H1 (cell line): ENCODE data around the gene GRK5. TPM values are rescaled to one million over a fixed set of nuclear protein-coding genes. Genes with fewer than 3 reads are reported as not detected.

Source experiments
- CTCF ChIA-PET: fragments of 300-600 bp; sonication (Branson Sonifier 250); formaldehyde crosslinking; loops from one replicate; lab custom pipeline; 2021; ENCODE audit not compliant: partially characterized antibody; lab: Charles Lee
- POLR2A ChIA-PET: fragments of 300-600 bp; sonication (Branson Sonifier 250); formaldehyde crosslinking; loops from one replicate; lab custom pipeline; 2021; ENCODE audit warnings: inconsistent platforms; ENCODE audit not compliant: partially characterized antibody; lab: Charles Lee
- DNase-seq, 2 experiments: peaks; one replicate each; pipeline versions ENCODE4 v3.0.0 to v3.0.0-alpha.2; 2010 to 2022; ENCODE audit warnings: low spot score in 2 of 2, low read depth in 1 of 2, mixed read lengths in 1 of 2
- FAIRE-seq: peaks from 2 replicates; lab custom pipeline; 2011; peaks lifted over from hg19 to GRCh38; lab: Jason Lieb, UNC
- H2AFZ ChIP-seq: 2 replicates; pipeline ENCODE4 v1.8.1; 2012; ENCODE audit warnings: low read length, inconsistent platforms
- H2AK5ac ChIP-seq: 2 replicates; pipeline ENCODE4 v1.6.1; 2013; ENCODE audit warnings: low read depth, low read length
- H2BK120ac ChIP-seq: replicated peaks from 2 replicates; pipeline ENCODE3; 2013; ENCODE audit warnings: low read depth, low read length, inconsistent platforms
- H2BK12ac ChIP-seq: 2 replicates; pipeline ENCODE4 v1.6.1; 2013; ENCODE audit warnings: low read depth, low read length
- H2BK15ac ChIP-seq: 2 replicates; pipeline ENCODE4 v1.6.1; 2013; ENCODE audit warnings: low read length
- H2BK20ac ChIP-seq: 2 replicates; pipeline ENCODE4 v1.6.1; 2013; ENCODE audit warnings: low read length
- H2BK5ac ChIP-seq: 2 replicates; pipeline ENCODE4 v1.6.1; 2013; ENCODE audit warnings: low read depth, low read length
- H3K14ac ChIP-seq: 2 replicates; pipeline ENCODE4 v1.6.1; 2013; ENCODE audit warnings: inconsistent platforms; ENCODE audit not compliant: insufficient read length
- H3K18ac ChIP-seq: 2 replicates; pipeline ENCODE4 v1.6.1; 2013; ENCODE audit warnings: low read length; ENCODE audit errors: extremely low read depth
- H3K23ac ChIP-seq: 2 replicates; pipeline ENCODE4 v1.6.1; 2013; ENCODE audit warnings: inconsistent platforms; ENCODE audit not compliant: insufficient read length
- H3K23me2 ChIP-seq: 2 replicates; pipeline ENCODE4 v1.6.1; 2013; ENCODE audit warnings: low read depth, low read length
- H3K27ac ChIP-seq: 2 replicates; pipeline ENCODE4 v1.6.1; 2011; ENCODE audit warnings: low read depth, low read length, inconsistent platforms
- H3K27me3 ChIP-seq, 4 experiments: replicated peaks in 1 of 4; 1 replicate in 1 of 4; 2 replicates in 3 of 4; pipeline versions ENCODE4 v1.6.1 to v1.8.1; 2011 to 2013; ENCODE audit warnings: low read length in 3 of 4, mild to moderate bottlenecking in 3 of 4, inconsistent platforms in 2 of 4, mixed read lengths in 2 of 4, moderate library complexity in 1 of 4; ENCODE audit not compliant: control insufficient read depth in 3 of 4, insufficient read depth in 3 of 4; ENCODE audit errors: extremely low read depth in 1 of 4
- H3K36me3 ChIP-seq, 4 experiments: 2 replicates each; pipeline versions ENCODE4 v1.6.1 to v1.8.1; 2011 to 2013; ENCODE audit warnings: mild to moderate bottlenecking in 4 of 4, low read length in 3 of 4, moderate library complexity in 2 of 4, control low read depth in 1 of 4, inconsistent platforms in 1 of 4; ENCODE audit not compliant: insufficient read depth in 4 of 4, control insufficient read depth in 2 of 4
- H3K4ac ChIP-seq: replicated peaks from 2 replicates; pipeline ENCODE3; 2013; ENCODE audit warnings: low read length, low read depth, mixed read lengths, inconsistent platforms; ENCODE audit not compliant: insufficient read length
- H3K4me1 ChIP-seq, 4 experiments: replicated peaks in 1 of 4; 1 replicate in 1 of 4; 2 replicates in 3 of 4; pipeline versions ENCODE4 v1.6.1 to v1.8.1; 2011 to 2013; ENCODE audit warnings: low read length in 3 of 4, inconsistent platforms in 2 of 4, mixed read lengths in 1 of 4; ENCODE audit not compliant: insufficient read depth in 4 of 4, control insufficient read depth in 3 of 4
- H3K4me2 ChIP-seq, 2 experiments: 2 replicates each; pipeline versions ENCODE4 v1.6.1 to v1.8.1; 2011 to 2013; ENCODE audit warnings: low read depth in 2 of 2, low read length in 2 of 2, control low read depth in 1 of 2, inconsistent platforms in 1 of 2, mild to moderate bottlenecking in 1 of 2; ENCODE audit not compliant: insufficient read depth in 1 of 2
- H3K4me3 ChIP-seq, 4 experiments: fragments of 200-600, 300-600 bp in 1 of 4; sonication (generic), shearing (Covaris generic), sonication (Bioruptor Twin) in 1 of 4; 2 replicates each; pipeline versions ENCODE4 v1.5.1 to v1.8.1; 2011 to 2016; ENCODE audit warnings: low read length in 4 of 4, low read depth in 3 of 4, control low read depth in 2 of 4, inconsistent platforms in 2 of 4, mild to moderate bottlenecking in 2 of 4, mixed read lengths in 1 of 4, moderate library complexity in 1 of 4; ENCODE audit not compliant: insufficient read depth in 2 of 4; ENCODE audit errors: extremely low read depth in 1 of 4
- H3K56ac ChIP-seq: replicated peaks from 2 replicates; pipeline ENCODE3; 2013; ENCODE audit warnings: low read depth, mild to moderate bottlenecking, mixed read lengths, low read length, inconsistent platforms; ENCODE audit not compliant: insufficient read length
- H3K79me1 ChIP-seq: 2 replicates; pipeline ENCODE4 v1.6.1; 2013; ENCODE audit warnings: low read depth, low read length, control low read depth
- H3K79me2 ChIP-seq, 2 experiments: 2 replicates each; pipeline versions ENCODE4 v1.6.1 to v1.8.1; 2012 to 2013; ENCODE audit warnings: low read length in 2 of 2, mild to moderate bottlenecking in 2 of 2, inconsistent platforms in 1 of 2; ENCODE audit not compliant: insufficient read depth in 2 of 2, control insufficient read depth in 1 of 2
- H3K9ac ChIP-seq, 4 experiments: replicated peaks in 1 of 4; 1 replicate in 1 of 4; 2 replicates in 3 of 4; pipeline versions ENCODE4 v1.6.1 to v1.8.1; 2011 to 2013; ENCODE audit warnings: low read depth in 3 of 4, low read length in 3 of 4, control low read depth in 2 of 4, mild to moderate bottlenecking in 2 of 4, moderate library complexity in 2 of 4, inconsistent platforms in 1 of 4; ENCODE audit errors: extremely low read depth in 1 of 4
- H3K9me3 ChIP-seq, 2 experiments: 2 replicates each; pipeline versions ENCODE4 v1.6.1 to v1.8.1; 2012 to 2013; ENCODE audit warnings: mild to moderate bottlenecking in 2 of 2, moderate library complexity in 2 of 2, control low read depth in 1 of 2, inconsistent platforms in 1 of 2, low read depth in 1 of 2, low read length in 1 of 2, mixed read lengths in 1 of 2; ENCODE audit not compliant: insufficient read depth in 2 of 2
- H4K20me1 ChIP-seq, 2 experiments: replicated peaks in 1 of 2; 2 replicates each; pipeline versions ENCODE3 to v1.8.1; 2011 to 2013; ENCODE audit warnings: inconsistent platforms in 2 of 2, low read length in 2 of 2, mild to moderate bottlenecking in 1 of 2; ENCODE audit not compliant: insufficient read depth in 2 of 2, control insufficient read depth in 1 of 2
- H4K5ac ChIP-seq: 2 replicates; pipeline ENCODE4 v1.6.1; 2013; ENCODE audit warnings: low read length, low read depth, mixed read lengths, inconsistent platforms; ENCODE audit not compliant: insufficient read length
- H4K8ac ChIP-seq: 2 replicates; pipeline ENCODE4 v1.8.0; 2013; ENCODE audit warnings: mild to moderate bottlenecking, moderate library complexity, low read length, inconsistent platforms; ENCODE audit not compliant: insufficient read depth; ENCODE audit errors: extremely low read depth
- H4K91ac ChIP-seq: replicated peaks from 2 replicates; pipeline ENCODE3; 2013; ENCODE audit warnings: low read length, mixed read lengths, inconsistent platforms; ENCODE audit not compliant: insufficient read length
- CBX5 ChIP-seq: fragments of 300-800, 300-1000 bp; sonication (generic); IDR thresholded peaks from 2 replicates; pipeline ENCODE4 v1.7.1; 2016; ENCODE audit warnings: antibody characterized with exemption, low read length, low read depth
- FOSL1 ChIP-seq: IDR thresholded peaks from 2 replicates; pipeline ENCODE4 v1.6.1; 2011; ENCODE audit warnings: mild to moderate bottlenecking, low read depth, low read length, moderate library complexity; ENCODE audit not compliant: insufficient read depth
- GTF2F1 ChIP-seq: IDR thresholded peaks from 2 replicates; pipeline ENCODE4 v1.6.1; 2012; ENCODE audit warnings: low read depth, low read length, improper control_type of control experiment, borderline replicate concordance
- KDM5A ChIP-seq: fragments of 200-600 bp; IDR thresholded peaks from 2 replicates; pipeline ENCODE4 v1.7.1; 2012; ENCODE audit warnings: mild to moderate bottlenecking, low read length, inconsistent platforms, mixed read lengths
- MAFK ChIP-seq: IDR thresholded peaks from 2 replicates; pipeline ENCODE4 v1.6.1; 2012; ENCODE audit warnings: low read depth, mild to moderate bottlenecking, improper control_type of control experiment, low read length
- NRF1 ChIP-seq: IDR thresholded peaks from 2 replicates; pipeline ENCODE4 v1.6.1; 2011; ENCODE audit warnings: mild to moderate bottlenecking, low read depth, low read length, improper control_type of control experiment
- RBBP5 ChIP-seq: IDR thresholded peaks from 2 replicates; pipeline ENCODE4 v1.7.1; 2012; ENCODE audit warnings: low read depth, mild to moderate bottlenecking, inconsistent platforms, low read length, moderate library complexity, borderline replicate concordance
- SAP30 ChIP-seq: fragments of 300-600 bp; sonication (generic); IDR thresholded peaks from 2 replicates; pipeline ENCODE4 v1.7.1; 2012; ENCODE audit warnings: low read length, moderate library complexity, mild to moderate bottlenecking, inconsistent platforms; ENCODE audit not compliant: insufficient read depth, insufficient replicate concordance
- SP1 ChIP-seq: IDR thresholded peaks from 2 replicates; pipeline ENCODE4 v1.6.1; 2011; ENCODE audit warnings: low read depth, low read length
- TBP ChIP-seq: IDR thresholded peaks from 2 replicates; pipeline ENCODE4 v1.6.1; 2011; ENCODE audit warnings: low read depth, low read length, improper control_type of control experiment
- whole genome bisulfite sequencing, 2 experiments: shearing (Covaris generic) in 1 of 2; methylation state at CpG; one replicate each; pipeline versions ENCODE4 v1.1.6 to v1.1.7; 2013 to 2015; ENCODE audit warnings: low lambda C conversion rate in 2 of 2, mixed read lengths in 2 of 2, inconsistent platforms in 1 of 2, low coverage in 1 of 2, missing lambda C conversion rate in 1 of 2; ENCODE audit not compliant: insufficient replicate concordance in 2 of 2, insufficient coverage in 1 of 2, insufficient read length in 1 of 2; ENCODE audit errors: extremely low coverage in 1 of 2, missing lambda C conversion rate in 1 of 2; 5-methylcytosine and 5-hydroxymethylcytosine counted together
- polyA plus RNA-seq, 7 experiments: library from polyadenylated mRNA; depleted of rRNA in 3 of 7; stranded (reverse) in 5 of 7; unstranded in 2 of 7; fragments of >200 nt in 5 of 7; fragments of 200-250 nt in 2 of 7; gene quantifications; 1 replicate in 5 of 7; 2 replicates in 1 of 7; 4 replicates in 1 of 7; pipeline versions ENCODE4 v1.2.1 to v1.2.3, GENCODE V29; 2011 to 2013; ENCODE audit warnings: missing spikeins in 2 of 7, mixed read lengths in 2 of 7
- total RNA-seq: library from RNA; stranded (reverse); fragmentation: NEBNext Ultra II Directional; extraction: Animal tissue kit (Norgen Biotek cat#: 25700); gene quantifications from 2 replicates; pipeline ENCODE4 v1.2.1, GENCODE V29; 2021
- TF ChIP-seq, protein P1 (sequence below): IDR thresholded peaks from 2 replicates; pipeline ENCODE4 v1.6.1; 2011; ENCODE audit warnings: low read depth, mild to moderate bottlenecking, low read length; ENCODE audit not compliant: insufficient read depth

The GRK5 gene
- total and polyA plus RNA-seq, 2 of the 8 experiments (the other 6 are each of a cell fraction or from before 2014, with no cell fraction given), result 0.54 to 2.5 TPM

DNA sequence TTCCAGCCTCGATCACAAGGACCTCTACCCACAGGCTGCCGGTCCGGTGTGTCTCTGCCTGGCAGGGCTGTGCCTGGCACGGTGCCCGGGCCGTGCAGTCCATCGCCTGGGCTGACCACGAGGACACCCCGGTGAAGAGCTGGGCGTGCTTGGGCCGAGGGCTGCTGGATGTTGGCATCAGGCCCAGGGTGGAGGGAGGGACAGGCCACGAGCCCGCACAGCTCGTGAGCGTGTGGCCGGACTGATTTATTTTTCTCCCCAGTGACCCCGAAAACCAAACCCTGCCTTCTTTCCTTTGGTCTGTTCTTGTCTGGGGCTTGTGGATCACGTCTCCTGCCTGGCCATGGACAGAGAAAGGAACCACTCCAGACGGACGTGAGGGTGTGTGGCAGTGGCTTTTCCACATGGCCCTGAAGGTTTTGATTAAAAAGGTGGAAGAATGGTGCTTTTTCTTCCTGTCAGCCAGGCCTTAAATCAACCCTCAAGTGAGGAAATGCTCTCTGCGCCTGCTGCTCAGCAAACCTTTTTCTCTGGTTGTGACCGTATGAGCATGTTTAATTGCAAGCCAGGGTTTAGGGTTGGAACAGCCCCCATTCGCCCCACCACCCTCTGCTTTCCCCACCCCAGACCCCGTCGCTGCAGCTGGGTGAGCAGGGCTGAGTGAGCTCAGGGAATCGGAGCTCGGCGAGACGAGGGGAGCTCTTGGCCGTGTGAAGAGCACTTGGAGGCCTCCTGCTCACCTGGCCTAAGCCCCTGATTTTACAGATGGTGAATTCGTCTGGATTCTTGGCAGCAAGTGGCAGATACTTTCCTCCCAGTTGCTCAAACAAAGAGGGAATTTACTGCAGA is 205.1 kb downstream of the GRK5 start:
- DNase-seq, result no peak
- Histone ChIP-seq H3K4ac (no peak overlapping the region), H3K14ac (no peak overlapping the region), H3K4me2 (no peak overlapping the region), H2BK12ac (peak overlapping the region; percentile 55; the same call in 1 of the 2 replicates), H2BK20ac (no peak overlapping the region), H3K79me2 (no peaks in the 10 kb centered on the region), H2AFZ (no peak overlapping the region), H3K9me3 (no peaks in the 10 kb centered on the region), H4K91ac (no peak overlapping the region), H4K8ac (no peak overlapping the region; the same call in 1 of the 2 replicates), H3K23me2 (no peaks in the 10 kb centered on the region), H3K27ac (no peak overlapping the region), H3K18ac (0 out of 2 replicates have a peak overlapping the region, but pooled peaks have one; percentile 22), H3K56ac (no peak overlapping the region), H3K9ac (no peak overlapping the region), H4K20me1 (no peaks in the 10 kb centered on the region), H3K23ac (no peak overlapping the region), H3K4me1 (peaks cover 0 to 4% (median 0%) of the 10 kb centered on the region in 4 experiments; a peak in 4 of 7 replicates), H2AK5ac (no peak overlapping the region), H3K36me3 (no peaks in the 10 kb centered on the region; a peak in 1 of 8 replicates), H4K5ac (no peak overlapping the region), H2BK120ac (no peak overlapping the region), H3K27me3 (no peaks in the 10 kb centered on the region), H3K4me3 (no peak overlapping the region), H3K79me1 (no peaks in the 10 kb centered on the region), H2BK5ac (0 out of 2 replicates have a peak overlapping the region, but pooled peaks have one; percentile 5), H2BK15ac (no peak overlapping the region)
- CTCF ChIA-PET, result interaction anchor here (0.7 to 16.5 kb wide), 4 partner anchors 11 to 210 kb away, joined by 3 to 272 read pairs (median 4); partner anchors contain the start of gene GRK5
- WGBS, 2 experiments, result 87% methylated on average over 31 of the region's 31 CpGs; no CpG with 5 or more reads in 1 of the 2 experiments
- no peak for FAIRE-seq
- POLR2A ChIA-PET, result interaction anchor here (1.5 kb wide), 1 partner anchor 206 kb away, joined by 4 read pairs; the partner anchor contains the start of gene GRK5
- TF ChIP-seq SP1, result no peak
- no peak for TF ChIP-seq TBP
- no peak for TF ChIP-seq GTF2F1
- no peak for TF ChIP-seq FOSL1
- no peak for TF ChIP-seq RBBP5
- TF ChIP-seq SAP30, result no peak
- TF ChIP-seq, protein P1, sequence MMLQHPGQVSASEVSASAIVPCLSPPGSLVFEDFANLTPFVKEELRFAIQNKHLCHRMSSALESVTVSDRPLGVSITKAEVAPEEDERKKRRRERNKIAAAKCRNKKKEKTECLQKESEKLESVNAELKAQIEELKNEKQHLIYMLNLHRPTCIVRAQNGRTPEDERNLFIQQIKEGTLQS, result no peak
- TF ChIP-seq MAFK, result no peak
- no peak for TF ChIP-seq NRF1
- TF ChIP-seq CBX5, result no peak
- no peak for TF ChIP-seq KDM5A
